ENCODE results near the gene MRM2. TPM values are rescaled to one million over a fixed set of nuclear protein-coding genes. Genes with fewer than 3 reads are reported as not detected.

Gene MRM2
- total and polyA plus RNA-seq, 5 donors from 2014 or later = 7.3 to 39.7 (median 37.1) TPM

DNA sequence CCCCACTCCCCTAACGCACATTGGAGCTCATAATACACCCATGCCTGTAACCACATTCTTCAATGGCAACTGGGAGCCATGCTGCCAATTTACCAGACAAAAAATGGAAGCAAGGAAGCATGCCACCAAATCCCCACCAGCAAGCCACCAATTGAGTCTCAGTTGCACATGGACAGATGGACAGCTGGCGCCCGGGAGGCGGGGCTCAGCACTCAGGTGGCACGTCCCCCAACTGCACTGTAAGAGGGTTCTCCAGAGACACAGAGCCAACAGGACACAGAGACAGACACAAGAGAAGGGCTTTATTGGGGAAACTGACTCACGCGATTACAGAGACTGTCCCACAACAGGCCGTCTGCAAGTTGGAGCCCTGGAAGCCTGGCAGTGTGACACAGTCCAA is 11.8 kb downstream of the MRM2 start:
- no peak overlapping the region for H3K27ac ChIP-seq (ENCODE audit: insufficient read depth, low read length, poor library complexity, severe bottlenecking)
- Mint-ChIP-seq H3K27ac (peak overlapping the region in 1 of 3 donors; percentile 64), H3K4me3 (peak overlapping the region in 3 of 4 donors; percentile 29 to 76 (median 31)), H3K4me1 (peaks cover 0 to 58% (median 22%) of the 10 kb centered on the region in 4 donors), H3K36me3 (peaks cover 11% of the 10 kb centered on the region), H3K27me3 (no peaks in the 10 kb centered on the region), H3K9me3 (no peaks in the 10 kb centered on the region)
- DNase-seq (no peak), ATAC-seq (ENCODE audit: low read depth in 2 of 2) (no peak)
- peaks cover 28% of the 10 kb centered on the region for H3K4me1 ChIP-seq (ENCODE audit: control insufficient read depth, insufficient read depth, low read length, poor library complexity, severe bottlenecking)
- peaks cover 25% of the 10 kb centered on the region for H3K36me3 ChIP-seq (ENCODE audit: control insufficient read depth, insufficient read depth, low read length)
- no peaks in the 10 kb centered on the region for H3K9me3 ChIP-seq (ENCODE audit: control insufficient read depth in 2 of 2, low read length in 2 of 2)
- no peak overlapping the region for H3K4me3 ChIP-seq (ENCODE audit: low read depth, low read length)
- H3K27me3 ChIP-seq (ENCODE audit: control insufficient read depth, insufficient read depth, low read length) = no peaks in the 10 kb centered on the region

DNA sequence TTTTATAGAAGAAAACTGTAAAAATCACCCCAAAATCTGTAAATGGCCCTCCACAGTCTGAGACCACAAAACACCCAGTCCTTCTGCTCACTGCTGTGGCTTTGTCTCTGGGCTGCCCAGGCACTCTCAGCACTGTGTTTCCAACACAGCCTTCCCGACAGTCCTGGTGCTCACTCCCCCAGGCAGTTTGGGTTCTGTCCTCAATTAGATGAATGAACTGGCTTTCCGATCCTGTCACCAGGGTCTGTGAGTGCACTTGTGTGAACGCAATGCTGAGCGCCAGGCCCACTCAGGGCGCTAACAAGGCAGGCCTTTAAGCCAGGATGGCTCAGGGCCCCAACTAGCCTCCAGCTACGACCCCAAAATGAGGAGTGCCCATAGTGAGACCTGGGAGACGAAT is 12.5 kb downstream of the MRM2 start:
- Mint-ChIP-seq H3K27ac (peak overlapping the region in 2 of 3 donors; percentile 64 to 71), H3K9me3 (no peaks in the 10 kb centered on the region), H3K27me3 (no peaks in the 10 kb centered on the region), H3K4me1 (peaks cover 0 to 51% (median 17%) of the 10 kb centered on the region in 4 donors), H3K4me3 (peak overlapping the region; percentile 15 to 76 (median 30)), H3K36me3 (peaks cover 7% of the 10 kb centered on the region)
- Histone ChIP-seq H3K9me3 (ENCODE audit: control insufficient read depth in 2 of 2, low read length in 2 of 2) (no peaks in the 10 kb centered on the region), H3K4me3 (ENCODE audit: low read depth, low read length) (no peak overlapping the region), H3K4me1 (ENCODE audit: control insufficient read depth, insufficient read depth, low read length, poor library complexity, severe bottlenecking) (peaks cover 28% of the 10 kb centered on the region), H3K27ac (ENCODE audit: insufficient read depth, low read length, poor library complexity, severe bottlenecking) (no peak overlapping the region), H3K36me3 (ENCODE audit: control insufficient read depth, insufficient read depth, low read length) (peaks cover 28% of the 10 kb centered on the region), H3K27me3 (ENCODE audit: control insufficient read depth, insufficient read depth, low read length) (no peaks in the 10 kb centered on the region)
- no peak for ATAC-seq (ENCODE audit: low read depth in 2 of 2)
- no peak for DNase-seq

DNA sequence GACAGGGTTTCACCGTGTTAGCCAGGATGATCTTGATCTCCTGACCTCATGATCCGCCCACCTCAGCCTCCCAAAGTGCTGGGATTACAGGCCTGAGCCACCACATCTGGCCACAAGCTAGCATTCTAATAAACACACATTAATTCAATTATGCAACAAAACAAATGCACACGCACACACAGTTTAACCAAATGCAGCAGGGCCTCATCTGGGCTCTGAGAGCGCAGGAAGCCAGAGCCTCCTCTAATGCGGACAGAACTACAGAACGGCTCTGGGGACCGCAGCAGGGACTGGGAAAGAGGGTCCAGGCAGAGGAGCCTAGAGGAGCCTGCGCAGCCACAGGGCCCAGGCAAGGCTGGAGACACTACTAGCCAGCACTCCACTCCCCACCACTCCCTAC is 13.1 kb downstream of the MRM2 start:
- H3K4me3 ChIP-seq (ENCODE audit: low read depth, low read length) = no peak overlapping the region
- no peaks in the 10 kb centered on the region for H3K9me3 ChIP-seq (ENCODE audit: control insufficient read depth in 2 of 2, low read length in 2 of 2)
- peaks cover 33% of the 10 kb centered on the region for H3K36me3 ChIP-seq (ENCODE audit: control insufficient read depth, insufficient read depth, low read length)
- H3K4me3 Mint-ChIP-seq = peak overlapping the region in 1 of 4 donors; percentile 38
- no peak for ATAC-seq (ENCODE audit: low read depth in 2 of 2)
- H3K4me1 ChIP-seq (ENCODE audit: control insufficient read depth, insufficient read depth, low read length, poor library complexity, severe bottlenecking) = peaks cover 28% of the 10 kb centered on the region
- no peak for DNase-seq
- H3K9me3 Mint-ChIP-seq = no peaks in the 10 kb centered on the region
- H3K27me3 Mint-ChIP-seq = no peaks in the 10 kb centered on the region
- H3K27ac Mint-ChIP-seq = peak overlapping the region in 1 of 3 donors; percentile 69
- H3K27ac ChIP-seq (ENCODE audit: insufficient read depth, low read length, poor library complexity, severe bottlenecking) = no peak overlapping the region
- no peaks in the 10 kb centered on the region for H3K27me3 ChIP-seq (ENCODE audit: control insufficient read depth, insufficient read depth, low read length)
- peaks cover 0 to 50% (median 19%) of the 10 kb centered on the region in 4 donors for H3K4me1 Mint-ChIP-seq
- H3K36me3 Mint-ChIP-seq = peaks cover 12% of the 10 kb centered on the region

DNA sequence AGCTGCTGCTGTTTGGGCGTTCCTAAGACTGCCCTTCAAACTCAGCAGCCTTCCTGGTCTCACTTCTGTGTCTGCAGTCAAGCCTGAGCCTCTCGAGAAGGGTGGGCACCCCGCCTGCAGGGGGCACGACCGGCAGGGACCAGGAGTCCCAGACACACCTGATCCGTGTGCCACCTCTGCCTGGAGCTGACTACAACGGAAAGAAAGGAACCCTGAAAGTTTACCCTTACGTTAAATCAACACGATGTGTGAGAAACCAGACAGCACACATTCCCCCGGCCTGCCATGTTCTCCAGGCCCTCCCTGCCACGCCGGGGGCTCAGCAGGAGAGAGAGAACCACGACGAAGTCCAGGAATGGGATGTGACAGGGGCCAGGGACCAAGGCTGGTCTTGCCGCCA is 14.3 kb downstream of the MRM2 start:
- Mint-ChIP-seq H3K27ac (no peak overlapping the region), H3K36me3 (peaks cover 12% of the 10 kb centered on the region), H3K27me3 (no peaks in the 10 kb centered on the region)

DNA sequence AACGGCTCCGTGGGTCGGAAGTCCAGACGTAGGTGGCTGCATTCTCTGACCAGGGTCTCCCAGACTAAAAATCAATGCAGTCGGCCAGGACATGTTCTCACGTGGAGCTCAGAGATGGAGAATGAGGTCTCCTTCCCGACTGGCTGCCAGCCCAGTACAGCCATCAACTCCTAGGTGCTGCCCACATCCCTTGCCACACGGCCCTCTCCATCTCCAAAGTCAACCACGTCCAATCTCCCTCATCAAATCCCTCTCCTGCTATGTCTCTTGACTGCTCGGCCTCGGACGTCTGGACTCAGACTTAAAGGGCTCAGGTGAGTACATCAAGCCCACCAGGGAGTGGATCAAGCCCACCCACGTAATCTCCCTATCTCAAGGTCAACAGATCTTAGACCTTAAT is 16.2 kb downstream of the MRM2 start:
- Histone ChIP-seq H3K27ac (ENCODE audit: insufficient read depth, low read length, poor library complexity, severe bottlenecking) (no peak overlapping the region), H3K27me3 (ENCODE audit: control insufficient read depth, insufficient read depth, low read length) (no peaks in the 10 kb centered on the region), H3K36me3 (ENCODE audit: control insufficient read depth, insufficient read depth, low read length) (peaks cover 41% of the 10 kb centered on the region), H3K4me1 (ENCODE audit: control insufficient read depth, insufficient read depth, low read length, poor library complexity, severe bottlenecking) (peaks cover 8% of the 10 kb centered on the region), H3K9me3 (ENCODE audit: control insufficient read depth in 2 of 2, low read length in 2 of 2) (no peaks in the 10 kb centered on the region), H3K4me3 (ENCODE audit: low read depth, low read length) (no peak overlapping the region)
- H3K27me3 Mint-ChIP-seq = no peaks in the 10 kb centered on the region
- peaks cover 15% of the 10 kb centered on the region for H3K36me3 Mint-ChIP-seq
- no peak for DNase-seq
- H3K4me1 Mint-ChIP-seq = peaks cover 0 to 29% (median 10%) of the 10 kb centered on the region in 4 donors
- ATAC-seq (ENCODE audit: low read depth in 2 of 2) = no peak
- no peaks in the 10 kb centered on the region for H3K9me3 Mint-ChIP-seq
- H3K27ac Mint-ChIP-seq = no peak overlapping the region
- no peak overlapping the region for H3K4me3 Mint-ChIP-seq

More for the DNA sequence above, 14.3 kb downstream of the MRM2 start:
- Histone ChIP-seq H3K4me3 (ENCODE audit: low read depth, low read length) (no peak overlapping the region), H3K27ac (ENCODE audit: insufficient read depth, low read length, poor library complexity, severe bottlenecking) (no peak overlapping the region), H3K36me3 (ENCODE audit: control insufficient read depth, insufficient read depth, low read length) (peaks cover 33% of the 10 kb centered on the region), H3K27me3 (ENCODE audit: control insufficient read depth, insufficient read depth, low read length) (no peaks in the 10 kb centered on the region), H3K4me1 (ENCODE audit: control insufficient read depth, insufficient read depth, low read length, poor library complexity, severe bottlenecking) (peaks cover 23% of the 10 kb centered on the region), H3K9me3 (ENCODE audit: control insufficient read depth in 2 of 2, low read length in 2 of 2) (no peaks in the 10 kb centered on the region)
- Mint-ChIP-seq H3K4me1 (peaks cover 0 to 41% (median 16%) of the 10 kb centered on the region in 4 donors), H3K9me3 (no peaks in the 10 kb centered on the region), H3K4me3 (no peak overlapping the region)
- ATAC-seq (ENCODE audit: low read depth in 2 of 2) = no peak
- no peak for DNase-seq

DNA sequence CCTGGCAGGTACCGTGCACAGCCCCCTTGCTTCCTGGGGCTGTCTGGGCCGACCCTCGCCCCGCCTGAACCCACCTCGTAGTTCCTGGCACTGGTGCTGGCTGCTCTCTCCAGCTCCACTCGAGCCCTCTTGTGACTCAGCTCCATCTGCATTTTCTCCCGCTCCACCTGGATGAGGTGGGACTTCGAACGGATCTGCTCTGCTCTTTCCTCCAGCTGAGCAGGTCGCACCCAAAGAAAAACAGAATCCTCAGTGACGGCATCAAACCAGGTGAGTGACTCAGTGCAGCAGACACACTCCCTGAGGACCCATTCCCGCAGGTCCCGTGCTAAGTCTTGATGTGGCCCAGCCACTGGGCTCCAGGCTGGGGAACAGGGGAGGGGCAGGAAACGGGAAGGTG is 16.7 kb downstream of the MRM2 start:
- ATAC-seq (ENCODE audit: low read depth in 2 of 2) (no peak), DNase-seq (no peak)
- Histone ChIP-seq H3K4me3 (ENCODE audit: low read depth, low read length) (no peak overlapping the region), H3K27me3 (ENCODE audit: control insufficient read depth, insufficient read depth, low read length) (no peaks in the 10 kb centered on the region), H3K4me1 (ENCODE audit: control insufficient read depth, insufficient read depth, low read length, poor library complexity, severe bottlenecking) (peaks cover 3% of the 10 kb centered on the region), H3K9me3 (ENCODE audit: control insufficient read depth in 2 of 2, low read length in 2 of 2) (no peaks in the 10 kb centered on the region), H3K36me3 (ENCODE audit: control insufficient read depth, insufficient read depth, low read length) (peaks cover 41% of the 10 kb centered on the region), H3K27ac (ENCODE audit: insufficient read depth, low read length, poor library complexity, severe bottlenecking) (no peak overlapping the region)
- no peaks in the 10 kb centered on the region for H3K27me3 Mint-ChIP-seq
- peaks cover 0 to 24% (median 10%) of the 10 kb centered on the region in 4 donors for H3K4me1 Mint-ChIP-seq
- H3K9me3 Mint-ChIP-seq = no peaks in the 10 kb centered on the region
- H3K4me3 Mint-ChIP-seq = no peak overlapping the region
- H3K36me3 Mint-ChIP-seq = peaks cover 15% of the 10 kb centered on the region
- H3K27ac Mint-ChIP-seq = no peak overlapping the region

DNA sequence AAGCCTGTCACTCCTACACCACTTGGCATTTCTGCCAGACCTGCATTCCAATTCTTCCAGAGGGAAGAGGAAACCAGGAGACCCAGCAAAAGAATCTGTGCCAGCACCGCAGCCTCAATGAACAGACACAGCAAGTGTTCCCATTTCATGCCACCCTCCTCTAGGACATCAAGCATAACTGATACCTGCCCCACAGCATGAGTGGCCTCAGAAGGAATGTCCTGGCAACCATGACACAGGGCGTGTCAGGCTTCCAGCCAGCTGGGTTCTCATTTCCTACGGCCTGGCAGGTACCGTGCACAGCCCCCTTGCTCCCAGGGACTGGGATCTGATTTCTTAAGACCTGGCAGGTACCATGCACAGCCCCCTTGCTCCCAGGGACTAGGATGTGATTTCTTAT is 17.1 kb downstream of the MRM2 start:
- Histone ChIP-seq H3K9me3 (ENCODE audit: control insufficient read depth in 2 of 2, low read length in 2 of 2) (no peaks in the 10 kb centered on the region), H3K4me3 (ENCODE audit: low read depth, low read length) (no peak overlapping the region), H3K36me3 (ENCODE audit: control insufficient read depth, insufficient read depth, low read length) (peaks cover 41% of the 10 kb centered on the region), H3K27ac (ENCODE audit: insufficient read depth, low read length, poor library complexity, severe bottlenecking) (no peak overlapping the region), H3K4me1 (ENCODE audit: control insufficient read depth, insufficient read depth, low read length, poor library complexity, severe bottlenecking) (no peaks in the 10 kb centered on the region), H3K27me3 (ENCODE audit: control insufficient read depth, insufficient read depth, low read length) (no peaks in the 10 kb centered on the region)
- peaks cover 0 to 20% (median 6%) of the 10 kb centered on the region in 4 donors for H3K4me1 Mint-ChIP-seq
- H3K27ac Mint-ChIP-seq = no peak overlapping the region
- no peak overlapping the region for H3K4me3 Mint-ChIP-seq
- H3K9me3 Mint-ChIP-seq = no peaks in the 10 kb centered on the region
- DNase-seq = no peak
- peaks cover 13% of the 10 kb centered on the region for H3K36me3 Mint-ChIP-seq
- no peaks in the 10 kb centered on the region for H3K27me3 Mint-ChIP-seq
- ATAC-seq (ENCODE audit: low read depth in 2 of 2) = no peak

DNA sequence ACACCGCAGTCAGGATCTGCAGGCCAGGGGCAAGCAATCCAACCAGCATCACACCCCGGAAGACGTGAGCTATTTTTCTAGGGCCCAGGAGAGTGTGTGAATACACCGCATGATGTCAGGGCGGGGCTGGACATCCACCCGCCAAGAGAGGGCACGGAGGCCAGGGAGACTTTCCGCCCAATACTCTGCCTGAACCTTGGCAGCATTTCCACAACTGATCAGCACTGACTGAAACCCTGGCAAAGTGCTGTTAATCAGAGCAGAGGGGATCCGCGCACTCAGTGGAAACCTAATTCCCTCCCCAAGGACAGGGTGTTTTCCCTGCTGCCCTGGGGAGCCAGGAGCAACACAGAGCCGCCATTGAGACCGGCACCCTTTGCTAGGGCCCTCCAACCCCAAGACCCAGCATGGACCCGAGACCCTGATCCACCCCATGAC is 17.5 kb downstream of the MRM2 start:
- H3K4me1 ChIP-seq (ENCODE audit: control insufficient read depth, insufficient read depth, low read length, poor library complexity, severe bottlenecking) = no peaks in the 10 kb centered on the region
- peak overlapping the region in 1 of 3 donors; percentile 75 for H3K27ac Mint-ChIP-seq
- H3K4me1 Mint-ChIP-seq = peaks cover 0 to 16% (median 3%) of the 10 kb centered on the region in 4 donors
- no peaks in the 10 kb centered on the region for H3K27me3 ChIP-seq (ENCODE audit: control insufficient read depth, insufficient read depth, low read length)
- no peaks in the 10 kb centered on the region for H3K27me3 Mint-ChIP-seq
- no peak overlapping the region for H3K27ac ChIP-seq (ENCODE audit: insufficient read depth, low read length, poor library complexity, severe bottlenecking)
- peaks cover 41% of the 10 kb centered on the region for H3K36me3 ChIP-seq (ENCODE audit: control insufficient read depth, insufficient read depth, low read length)
- no peak overlapping the region for H3K4me3 ChIP-seq (ENCODE audit: low read depth, low read length)
- H3K9me3 ChIP-seq (ENCODE audit: control insufficient read depth in 2 of 2, low read length in 2 of 2) = no peaks in the 10 kb centered on the region
- no peak for DNase-seq
- no peak for ATAC-seq (ENCODE audit: low read depth in 2 of 2)
- H3K4me3 Mint-ChIP-seq = peak overlapping the region in 1 of 4 donors; percentile 44
- H3K9me3 Mint-ChIP-seq = no peaks in the 10 kb centered on the region
- H3K36me3 Mint-ChIP-seq = peaks cover 12% of the 10 kb centered on the region
